Breast epithelium (tissue), 4 donors: ENCODE data around the gene KCNG2. TPM values are rescaled to one million over a fixed set of nuclear protein-coding genes. Genes with fewer than 3 reads are reported as not detected.

Experiments
- DNase-seq, 2 donors: peaks; one replicate each; pipeline ENCODE4 v3.0.0-alpha.2; 2019; ENCODE audit warnings: low spot score in 2 of 2
- H3K27ac ChIP-seq, 2 donors: fragments of 200-600 bp; sonication (generic) in 1 of 2; one replicate each; pipeline ENCODE4 v1.5.1; 2016 to 2019; ENCODE audit warnings: mild to moderate bottlenecking in 1 of 2
- H3K27me3 ChIP-seq, 2 donors: fragments of 200-600 bp; sonication (generic) in 1 of 2; one replicate each; pipeline versions ENCODE4 v1.5.1 to v1.6.0; 2017 to 2019; ENCODE audit warnings: control low read depth in 1 of 2, mild to moderate bottlenecking in 1 of 2
- H3K36me3 ChIP-seq: fragments of 200-600 bp; one replicate; pipeline ENCODE4 v1.5.1; 2019
- H3K4me1 ChIP-seq, 2 donors: fragments of 200-600 bp; sonication (generic); one replicate each; pipeline ENCODE4 v1.5.1; 2016 to 2019; ENCODE audit warnings: control low read depth in 1 of 2
- H3K4me3 ChIP-seq, 3 donors: fragments of 200-600 bp; sonication (generic); 1 replicate in 2 of 3; 2 replicates in 1 of 3; pipeline ENCODE4 v1.5.1; 2016 to 2019; ENCODE audit warnings: mild to moderate bottlenecking in 3 of 3, moderate library complexity in 2 of 3
- H3K9me3 ChIP-seq, 2 donors: fragments of 200-600 bp; sonication (generic) in 1 of 2; one replicate each; pipeline ENCODE4 v1.5.1; 2016 to 2019; ENCODE audit warnings: control low read depth in 1 of 2
- CTCF ChIP-seq, 3 donors: fragments of 450-650 bp; IDR thresholded peaks; one replicate each; pipeline ENCODE4 v1.5.1; 2016 to 2017; ENCODE audit warnings: antibody characterized with exemption in 3 of 3, mild to moderate bottlenecking in 3 of 3, moderate library complexity in 3 of 3
- POLR2A ChIP-seq: fragments of 450-650 bp; IDR thresholded peaks from one replicate; pipeline ENCODE4 v1.6.1; 2016; ENCODE audit warnings: antibody characterized with exemption, mild to moderate bottlenecking, moderate library complexity
- POLR2AphosphoS5 ChIP-seq, 3 donors: sonication (generic); formaldehyde crosslinking; IDR thresholded peaks; one replicate each; pipeline ENCODE4 v1.6.1; 2017; ENCODE audit warnings: antibody characterized with exemption in 3 of 3
- intact Hi-C: fragments of 100-400 bp; cut with DNase I; formaldehyde crosslinking; loops from one replicate; pipeline ENCODE4 v1.15.1; 2023; ENCODE audit warnings: low total_unique reads
- total RNA-seq, 3 donors: library from RNA; depleted of rRNA; stranded (reverse); fragments of >200 nt; gene quantifications; one replicate each; pipeline ENCODE4 v1.1.0, GENCODE V29; 2016

The KCNG2 gene
- total RNA-seq, 3 donors from 2014 or later: 0.32 to 1.6 (median 0.66) TPM

- no peak for TF ChIP-seq POLR2A
- TF ChIP-seq CTCF (IDR thresholded peaks at IDR 0.05): no peak
- TF ChIP-seq POLR2AphosphoS5 (IDR thresholded peaks at IDR 0.05): no peak
- Histone ChIP-seq H3K4me1 (no peaks in the 10 kb centered on the region), H3K27me3 (no peaks in the 10 kb centered on the region), H3K9me3 (no peaks in the 10 kb centered on the region), H3K36me3 (no peaks in the 10 kb centered on the region), H3K4me3 (no peak overlapping the region), H3K27ac (no peak overlapping the region)
- intact Hi-C loops: no loop called here
- no peak for DNase-seq
Measured at GRCh38 chr18:79753391-79753851, 44.3 kb upstream of the KCNG2 start.

- intact Hi-C loops: no loop called here
- no peaks in the 10 kb centered on the region for H3K4me1 ChIP-seq
- H3K27ac ChIP-seq: no peak overlapping the region
Measured at GRCh38 chr18:79754022-79754761, 43.5 kb upstream of the KCNG2 start.

GRCh38 chr18:79754831-79755351 is 42.8 kb upstream of the KCNG2 start:
- TF ChIP-seq POLR2AphosphoS5 (IDR thresholded peaks at IDR 0.05): no peak
- Histone ChIP-seq H3K4me1 (no peaks in the 10 kb centered on the region), H3K36me3 (no peaks in the 10 kb centered on the region), H3K9me3 (no peaks in the 10 kb centered on the region), H3K4me3 (no peak overlapping the region), H3K27ac (no peak overlapping the region), H3K27me3 (no peaks in the 10 kb centered on the region)
- peak in 1 of 2 donors; percentile 30 for DNase-seq
- intact Hi-C loops: no loop called here

More at GRCh38 chr18:79754022-79754761, 43.5 kb upstream of the KCNG2 start:
- no peaks in the 10 kb centered on the region for H3K27me3 ChIP-seq
- no peaks in the 10 kb centered on the region for H3K9me3 ChIP-seq
- no peak overlapping the region for H3K4me3 ChIP-seq
- H3K36me3 ChIP-seq: no peaks in the 10 kb centered on the region
- DNase-seq: no peak
- TF ChIP-seq POLR2AphosphoS5 (IDR thresholded peaks at IDR 0.05): no peak
- no peak for TF ChIP-seq POLR2A
- no peak for TF ChIP-seq CTCF (IDR thresholded peaks at IDR 0.05)

- Histone ChIP-seq H3K36me3 (no peaks in the 10 kb centered on the region), H3K9me3 (no peaks in the 10 kb centered on the region), H3K4me1 (no peaks in the 10 kb centered on the region), H3K27me3 (no peaks in the 10 kb centered on the region), H3K4me3 (no peak overlapping the region), H3K27ac (no peak overlapping the region)
- TF ChIP-seq CTCF (IDR thresholded peaks at IDR 0.05) (no peak), POLR2AphosphoS5 (IDR thresholded peaks at IDR 0.05) (no peak), POLR2A (no peak)
- intact Hi-C loops: no loop called here
- DNase-seq: peak in 1 of 2 donors; percentile 43
Measured at GRCh38 chr18:79755496-79756142, 42.1 kb upstream of the KCNG2 start.

- intact Hi-C loops: no loop called here
- no peaks in the 10 kb centered on the region for H3K27me3 ChIP-seq
- no peaks in the 10 kb centered on the region for H3K4me1 ChIP-seq
- no peak for TF ChIP-seq CTCF (IDR thresholded peaks at IDR 0.05)
- no peak for TF ChIP-seq POLR2A
- no peak for TF ChIP-seq POLR2AphosphoS5 (IDR thresholded peaks at IDR 0.05)
- DNase-seq: peak in 1 of 2 donors; percentile 39
- H3K4me3 ChIP-seq: no peak overlapping the region
- H3K36me3 ChIP-seq: no peaks in the 10 kb centered on the region
- H3K9me3 ChIP-seq: no peaks in the 10 kb centered on the region
- H3K27ac ChIP-seq: no peak overlapping the region
Measured at GRCh38 chr18:79756143-79756500, 41.6 kb upstream of the KCNG2 start.
